Fibroblast of lung (primary cell): ENCODE data around the gene GRAMD2A.

ENCODE experiments used
- CTCF ChIP-seq, 2 donors: IDR thresholded peaks in 1 of 2; conservative IDR thresholded peaks in 1 of 2; 1 replicate in 1 of 2; 2 replicates in 1 of 2; pipeline ENCODE4 v1.5.1; 2011 to 2012; ENCODE audit warnings: low read length in 2 of 2, control low read depth in 1 of 2, inconsistent platforms in 1 of 2, low read depth in 1 of 2, mild to moderate bottlenecking in 1 of 2
- EZH2 ChIP-seq: IDR thresholded peaks from 2 replicates; pipeline ENCODE4 v1.5.1; 2012; ENCODE audit warnings: low read length, control low read depth, mild to moderate bottlenecking; ENCODE audit errors: missing control alignments

- no peak for TF ChIP-seq CTCF (conservative IDR thresholded peaks at IDR 0.05 in 1 of 2, IDR thresholded peaks at IDR 0.05 in 1 of 2; ENCODE audit: low read depth in 1 of 2, low read length in 2 of 2)
- TF ChIP-seq EZH2: no peak
Measured at GRCh38 chr15:72174551-72175165, 22.9 kb downstream of the GRAMD2A start.
